GM10266 (cell line): Measurements from ENCODE around the gene ANO1.

ENCODE experiments used
- DNase-seq: peaks from one replicate; pipeline ENCODE4 v3.0.0; 2012; ENCODE audit errors: extremely low spot score
- TF ChIP-seq, protein P1 (sequence below): IDR thresholded peaks from 2 replicates; pipeline ENCODE4 v1.5.1; 2012; ENCODE audit warnings: mild to moderate bottlenecking, low read depth; ENCODE audit not compliant: control insufficient read depth, insufficient read depth; ENCODE audit errors: missing control alignments

ANO1 gene

GRCh38 chr11:70108250-70108649 lies 30.1 kb downstream of the ANO1 start:
- no peak for DNase-seq
- TF ChIP-seq, protein P1, sequence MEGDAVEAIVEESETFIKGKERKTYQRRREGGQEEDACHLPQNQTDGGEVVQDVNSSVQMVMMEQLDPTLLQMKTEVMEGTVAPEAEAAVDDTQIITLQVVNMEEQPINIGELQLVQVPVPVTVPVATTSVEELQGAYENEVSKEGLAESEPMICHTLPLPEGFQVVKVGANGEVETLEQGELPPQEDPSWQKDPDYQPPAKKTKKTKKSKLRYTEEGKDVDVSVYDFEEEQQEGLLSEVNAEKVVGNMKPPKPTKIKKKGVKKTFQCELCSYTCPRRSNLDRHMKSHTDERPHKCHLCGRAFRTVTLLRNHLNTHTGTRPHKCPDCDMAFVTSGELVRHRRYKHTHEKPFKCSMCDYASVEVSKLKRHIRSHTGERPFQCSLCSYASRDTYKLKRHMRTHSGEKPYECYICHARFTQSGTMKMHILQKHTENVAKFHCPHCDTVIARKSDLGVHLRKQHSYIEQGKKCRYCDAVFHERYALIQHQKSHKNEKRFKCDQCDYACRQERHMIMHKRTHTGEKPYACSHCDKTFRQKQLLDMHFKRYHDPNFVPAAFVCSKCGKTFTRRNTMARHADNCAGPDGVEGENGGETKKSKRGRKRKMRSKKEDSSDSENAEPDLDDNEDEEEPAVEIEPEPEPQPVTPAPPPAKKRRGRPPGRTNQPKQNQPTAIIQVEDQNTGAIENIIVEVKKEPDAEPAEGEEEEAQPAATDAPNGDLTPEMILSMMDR, result no peak

- TF ChIP-seq, protein P1, result no peak
- DNase-seq, result no peak
Measured at GRCh38 chr11:70109006-70109405, 30.9 kb downstream of the ANO1 start.

DNA sequence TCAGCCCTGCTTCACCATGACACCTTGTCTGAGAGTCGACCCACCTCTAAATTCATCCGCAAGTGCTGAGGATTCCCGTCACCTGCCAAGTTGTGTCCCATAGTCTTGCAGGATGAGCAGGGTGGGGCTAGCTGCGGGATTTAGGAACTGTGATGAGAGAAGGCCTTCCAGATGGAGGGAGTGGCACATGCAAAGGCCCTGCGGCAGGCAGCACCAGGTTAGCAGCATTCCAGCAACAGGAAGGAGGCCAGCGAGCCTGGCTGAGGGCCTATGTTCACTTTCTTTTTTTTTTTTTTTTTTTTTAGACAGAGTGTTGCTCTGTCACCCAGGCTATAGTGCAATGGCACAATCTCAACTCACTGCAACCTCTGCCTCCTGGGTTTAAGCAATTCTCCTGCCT lies 31.8 kb downstream of the ANO1 start:
- DNase-seq, result no peak
- TF ChIP-seq, protein P1, result no peak

GRCh38 chr11:70110538-70111055 lies 32.5 kb downstream of the ANO1 start:
- no peak for DNase-seq
- TF ChIP-seq, protein P1, result no peak

- TF ChIP-seq, protein P1, result no peak
- DNase-seq, result no peak
Measured at GRCh38 chr11:70111269-70112016, 33.3 kb downstream of the ANO1 start.

DNA sequence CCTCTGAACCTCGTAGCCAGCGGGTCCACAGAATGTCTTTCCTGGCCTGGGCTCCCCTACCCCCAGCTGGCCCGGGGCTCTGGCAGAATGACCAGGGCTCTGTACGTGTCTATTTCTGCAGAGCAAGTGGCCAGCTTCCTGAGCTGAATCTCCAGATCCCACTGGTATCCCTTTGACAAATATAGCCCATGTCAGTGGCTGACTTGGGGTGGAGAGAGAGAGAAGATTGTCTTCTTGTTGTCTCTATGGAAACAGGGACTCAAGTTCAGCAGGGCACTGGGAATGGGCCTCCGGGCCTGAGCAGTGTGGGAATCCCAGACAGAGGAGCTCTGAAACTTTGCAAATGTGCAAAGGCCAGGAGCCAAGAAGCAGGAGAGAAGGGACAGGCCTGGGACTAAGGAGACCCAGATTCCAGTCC lies 33.9 kb downstream of the ANO1 start:
- no peak for DNase-seq

GRCh38 chr11:70113801-70114200 lies 35.7 kb downstream of the ANO1 start:
- TF ChIP-seq, protein P1, result no peak
- no peak for DNase-seq

More for the DNA sequence above, 33.9 kb downstream of the ANO1 start:
- TF ChIP-seq, protein P1, result no peak
